CD4-positive, alpha-beta T cell treated with Interleukin-2 at 100 ng/mL for 4 hours (primary cell): ENCODE data around the gene MMP14.

ENCODE experiments used
- DNase-seq: peaks from one replicate; pipeline ENCODE4 v3.0.0-alpha.2; 2020; ENCODE audit warnings: low spot score

Gene MMP14

DNA sequence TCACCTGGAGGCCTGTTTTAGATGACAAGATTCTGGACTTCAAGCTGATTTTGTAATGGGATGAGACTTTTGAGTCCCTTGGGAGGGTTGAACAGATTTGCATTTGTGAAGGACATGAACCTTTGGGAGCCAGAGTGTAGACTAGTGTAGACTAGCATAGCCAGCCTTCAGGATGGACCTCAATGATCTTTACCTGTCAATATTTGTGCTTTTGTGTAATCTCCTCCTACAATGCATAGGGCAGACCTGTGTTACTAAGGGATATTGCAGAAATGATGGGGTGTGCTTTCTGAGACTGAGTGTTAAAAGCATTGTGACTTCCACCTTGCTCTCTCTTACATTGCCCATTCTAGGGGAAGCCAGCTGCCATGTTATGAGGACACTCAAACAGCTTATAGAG is 25.3 kb downstream of the MMP14 start:
- no peak for DNase-seq

DNA sequence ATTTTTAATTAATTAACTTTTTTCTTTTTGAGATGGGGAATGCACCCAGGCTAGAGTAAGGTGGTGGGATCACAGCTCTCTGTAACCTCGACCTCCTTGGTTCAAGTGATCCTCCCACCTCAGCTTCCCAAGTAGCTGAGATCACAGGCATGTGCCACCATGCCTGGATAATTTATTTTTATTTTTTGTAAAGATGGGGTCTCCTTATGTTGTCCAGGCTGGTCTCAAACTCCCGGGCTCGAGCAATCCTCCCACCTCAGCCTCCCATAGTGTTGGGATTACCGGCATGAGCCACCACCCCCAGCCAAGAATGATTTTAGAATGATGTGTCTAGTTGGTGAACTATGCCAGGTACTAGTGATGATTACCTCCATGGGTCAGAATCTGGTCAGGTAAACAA is 28.6 kb downstream of the MMP14 start:
- no peak for DNase-seq

DNA sequence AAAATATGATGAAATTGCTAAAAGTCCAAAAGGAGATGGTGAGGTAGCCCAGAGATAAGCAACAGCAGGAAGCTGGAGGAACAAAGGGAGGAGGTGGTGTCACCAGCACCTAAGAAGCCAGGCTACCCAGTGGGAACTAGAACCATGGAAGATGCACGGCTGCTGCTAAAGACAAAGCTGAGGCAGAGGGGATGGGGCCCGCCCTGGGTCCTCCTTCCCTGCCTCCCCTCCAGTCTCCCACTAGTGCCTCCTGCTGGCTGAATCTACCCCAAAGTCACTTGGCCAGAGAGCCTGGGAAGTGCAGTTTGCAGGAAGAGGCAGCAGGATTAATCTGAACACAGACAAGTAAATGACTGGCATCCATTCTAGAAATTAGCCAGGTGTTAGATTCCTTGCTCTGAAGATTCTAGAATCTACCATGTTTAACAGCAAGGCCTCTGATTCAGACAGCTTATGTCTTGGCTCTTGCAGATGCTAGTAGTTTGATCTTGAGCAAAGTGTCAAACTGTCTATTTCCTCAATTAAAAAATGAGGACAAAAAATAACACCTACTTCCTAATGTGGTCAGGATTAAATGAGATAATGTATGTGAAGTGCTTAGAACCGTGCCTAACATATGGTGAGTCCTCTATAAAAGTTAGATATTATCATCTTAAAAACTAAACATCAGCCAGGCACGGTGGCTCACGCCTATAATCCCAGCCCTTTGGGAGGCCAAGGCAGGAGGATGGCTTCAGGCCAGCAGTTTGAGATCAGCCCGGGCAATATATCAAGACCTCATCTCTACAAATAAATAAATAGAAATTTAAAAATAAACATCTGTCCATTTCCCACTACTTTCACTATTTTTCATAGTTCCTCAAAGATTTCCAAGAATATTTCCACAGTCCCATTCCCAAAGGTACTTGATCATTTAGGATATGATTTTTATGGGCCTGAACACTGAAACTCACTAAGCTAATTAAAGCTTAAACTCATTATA is 29.3 kb downstream of the MMP14 start:
- no peak for DNase-seq

DNA sequence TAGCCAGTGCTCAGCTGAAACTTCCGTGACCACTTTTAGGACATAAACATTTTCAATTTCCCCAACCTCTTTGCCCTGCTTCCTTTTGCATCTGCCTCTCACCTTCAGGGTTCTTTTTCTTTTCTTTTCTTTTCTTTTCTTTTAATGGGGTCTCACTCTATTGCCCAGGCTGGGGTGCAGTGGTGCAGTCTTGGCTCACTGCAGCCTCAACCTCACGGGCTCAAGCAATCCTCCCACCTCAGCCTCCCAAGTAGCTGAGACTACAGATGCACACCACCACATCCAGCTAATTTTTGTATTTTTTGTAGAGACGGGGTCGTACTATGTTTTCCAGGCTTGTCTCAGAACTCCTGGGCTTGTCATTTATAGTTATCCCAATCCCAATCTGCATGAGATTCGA is 30.5 kb downstream of the MMP14 start:
- DNase-seq, result no peak

DNA sequence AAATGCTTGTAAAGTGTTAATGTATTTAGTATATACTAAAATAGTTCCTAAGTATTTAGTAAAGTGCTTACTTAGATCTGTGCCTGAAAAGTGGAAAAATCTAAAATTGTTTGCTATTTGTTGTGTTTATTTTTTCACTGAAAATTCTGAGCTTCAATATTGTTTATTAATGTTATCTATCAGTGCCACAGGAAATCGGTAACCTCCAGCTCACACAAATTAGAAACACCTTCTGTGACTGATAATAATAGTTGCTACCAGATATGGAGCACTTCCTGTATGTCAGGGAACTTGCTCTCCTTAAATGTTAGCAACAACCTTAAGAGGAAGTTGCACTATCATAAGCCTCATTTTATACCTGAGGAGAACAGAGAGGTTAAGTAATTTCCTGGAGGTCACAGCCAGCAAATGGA is 34.4 kb downstream of the MMP14 start:
- DNase-seq, result no peak

DNA sequence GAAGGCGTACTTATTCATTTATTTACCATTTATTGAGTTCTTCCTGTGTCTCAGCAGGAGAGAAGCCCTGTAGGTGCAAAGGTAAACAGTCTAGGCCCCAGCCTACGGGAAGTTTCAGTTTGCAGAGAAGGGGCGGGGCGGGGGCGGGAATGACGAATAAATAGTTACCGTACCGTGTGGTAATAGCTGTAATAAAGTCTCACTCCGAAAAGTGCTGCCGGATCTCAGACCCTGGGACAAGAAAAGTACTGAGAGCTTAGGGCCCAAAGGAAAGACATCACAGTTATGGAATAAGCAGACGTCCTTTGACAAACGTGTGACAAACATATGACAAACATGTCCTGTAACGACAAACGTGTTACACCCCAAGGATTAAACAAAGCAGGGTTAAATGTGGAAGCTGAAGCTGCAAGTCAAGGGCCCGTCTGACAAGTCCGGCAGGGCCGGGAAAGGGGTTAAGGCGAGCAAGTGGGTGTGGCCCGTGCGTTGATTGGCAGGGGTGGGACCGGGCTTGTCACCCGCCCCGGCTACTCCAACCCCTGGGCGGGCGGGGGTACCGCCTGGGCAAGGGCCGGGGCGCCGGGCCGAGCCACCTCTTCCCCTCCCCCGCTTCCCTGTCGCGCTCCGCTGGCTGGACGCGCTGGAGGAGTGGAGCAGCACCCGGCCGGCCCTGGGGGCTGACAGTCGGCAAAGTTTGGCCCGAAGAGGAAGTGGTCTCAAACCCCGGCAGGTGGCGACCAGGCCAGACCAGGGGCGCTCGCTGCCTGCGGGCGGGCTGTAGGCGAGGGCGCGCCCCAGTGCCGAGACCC is 35.0 kb downstream of the MMP14 start, which contains the start of gene LRP10:
TSS of gene LRP10 (plus strand) at position 517 of the 809 bp plus-strand sequence. CDS start 564 bp downstream, outside the sequence.
- DNase-seq, result peak; percentile 85

DNA sequence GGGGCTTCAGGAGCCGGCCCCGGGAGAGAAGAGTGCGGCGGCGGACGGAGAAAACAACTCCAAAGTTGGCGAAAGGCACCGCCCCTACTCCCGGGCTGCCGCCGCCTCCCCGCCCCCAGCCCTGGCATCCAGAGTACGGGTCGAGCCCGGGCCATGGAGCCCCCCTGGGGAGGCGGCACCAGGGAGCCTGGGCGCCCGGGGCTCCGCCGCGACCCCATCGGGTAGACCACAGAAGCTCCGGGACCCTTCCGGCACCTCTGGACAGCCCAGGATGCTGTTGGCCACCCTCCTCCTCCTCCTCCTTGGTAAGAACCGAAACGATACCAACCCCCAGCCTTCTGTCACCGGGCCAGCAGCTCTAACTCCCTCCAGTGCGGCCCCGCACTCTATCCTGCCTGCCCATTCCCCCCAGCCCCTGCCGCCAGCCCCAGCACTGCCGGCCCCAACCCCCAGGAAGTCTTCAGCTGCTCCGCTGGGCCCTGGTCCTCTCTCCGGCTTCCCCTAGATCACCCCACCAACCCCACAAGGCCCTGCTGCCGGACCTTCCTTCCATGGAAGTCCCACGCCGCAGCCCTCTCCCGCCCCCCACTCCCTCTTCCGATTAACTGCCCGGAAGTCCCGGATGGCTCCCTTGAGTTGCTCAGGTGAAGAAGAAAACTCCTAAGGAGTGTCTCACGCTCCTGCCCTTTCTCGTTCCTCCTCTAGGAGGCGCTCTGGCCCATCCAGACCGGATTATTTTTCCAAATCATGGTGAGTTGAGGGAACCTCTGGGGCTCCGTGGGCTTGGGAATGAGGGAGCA is 35.8 kb downstream of the MMP14 start:
- DNase-seq, result peak; percentile 79

DNA sequence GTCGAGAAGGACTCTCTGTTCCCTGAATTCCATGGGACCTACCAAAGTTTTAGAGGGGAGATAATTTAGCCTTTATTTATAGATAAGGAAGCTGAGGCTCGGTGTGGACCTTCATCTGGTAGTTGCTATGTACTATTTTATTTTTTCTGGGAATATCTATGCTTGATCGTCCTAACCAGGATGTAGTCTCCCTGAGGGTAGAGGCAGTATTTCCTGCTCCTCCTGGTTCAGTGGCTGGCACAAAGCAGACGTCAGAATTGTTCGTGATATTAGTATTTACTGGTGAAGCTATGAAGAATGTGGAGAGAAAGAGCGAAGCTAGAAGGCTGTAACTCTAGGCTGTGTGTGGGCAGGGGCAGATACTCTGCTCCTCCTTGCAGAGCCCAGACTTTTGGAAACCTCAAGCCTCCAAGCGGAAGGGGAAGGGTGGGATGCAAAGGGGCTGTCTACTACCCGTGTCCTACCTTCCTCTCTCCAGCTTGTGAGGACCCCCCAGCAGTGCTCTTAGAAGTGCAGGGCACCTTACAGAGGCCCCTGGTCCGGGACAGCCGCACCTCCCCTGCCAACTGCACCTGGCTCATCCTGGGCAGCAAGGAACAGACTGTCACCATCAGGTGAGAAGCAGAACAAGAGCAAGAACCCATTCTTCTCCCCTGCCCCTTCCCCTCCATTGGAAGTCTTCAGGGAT is 36.6 kb downstream of the MMP14 start:
- no peak for DNase-seq

DNA sequence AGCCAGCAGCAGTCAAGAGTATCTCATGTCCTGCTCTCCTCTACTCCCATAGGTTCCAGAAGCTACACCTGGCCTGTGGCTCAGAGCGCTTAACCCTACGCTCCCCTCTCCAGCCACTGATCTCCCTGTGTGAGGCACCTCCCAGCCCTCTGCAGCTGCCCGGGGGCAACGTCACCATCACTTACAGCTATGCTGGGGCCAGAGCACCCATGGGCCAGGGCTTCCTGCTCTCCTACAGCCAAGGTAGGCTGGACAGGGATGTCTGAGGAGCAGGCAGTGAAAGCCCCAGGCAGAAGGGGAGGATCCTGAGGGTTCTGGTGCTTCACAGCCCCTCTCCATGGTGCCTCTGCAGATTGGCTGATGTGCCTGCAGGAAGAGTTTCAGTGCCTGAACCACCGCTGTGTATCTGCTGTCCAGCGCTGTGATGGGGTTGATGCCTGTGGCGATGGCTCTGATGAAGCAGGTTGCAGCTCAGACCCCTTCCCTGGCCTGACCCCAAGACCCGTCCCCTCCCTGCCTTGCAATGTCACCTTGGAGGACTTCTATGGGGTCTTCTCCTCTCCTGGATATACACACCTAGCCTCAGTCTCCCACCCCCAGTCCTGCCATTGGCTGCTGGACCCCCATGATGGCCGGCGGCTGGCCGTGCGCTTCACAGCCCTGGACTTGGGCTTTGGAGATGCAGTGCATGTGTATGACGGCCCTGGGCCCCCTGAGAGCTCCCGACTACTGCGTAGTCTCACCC is 38.8 kb downstream of the MMP14 start:
- no peak for DNase-seq

DNA sequence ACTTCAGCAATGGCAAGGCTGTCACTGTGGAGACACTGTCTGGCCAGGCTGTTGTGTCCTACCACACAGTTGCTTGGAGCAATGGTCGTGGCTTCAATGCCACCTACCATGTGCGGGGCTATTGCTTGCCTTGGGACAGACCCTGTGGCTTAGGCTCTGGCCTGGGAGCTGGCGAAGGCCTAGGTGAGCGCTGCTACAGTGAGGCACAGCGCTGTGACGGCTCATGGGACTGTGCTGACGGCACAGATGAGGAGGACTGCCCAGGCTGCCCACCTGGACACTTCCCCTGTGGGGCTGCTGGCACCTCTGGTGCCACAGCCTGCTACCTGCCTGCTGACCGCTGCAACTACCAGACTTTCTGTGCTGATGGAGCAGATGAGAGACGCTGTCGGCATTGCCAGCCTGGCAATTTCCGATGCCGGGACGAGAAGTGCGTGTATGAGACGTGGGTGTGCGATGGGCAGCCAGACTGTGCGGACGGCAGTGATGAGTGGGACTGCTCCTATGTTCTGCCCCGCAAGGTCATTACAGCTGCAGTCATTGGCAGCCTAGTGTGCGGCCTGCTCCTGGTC is 39.4 kb downstream of the MMP14 start:
- DNase-seq, result no peak

DNA sequence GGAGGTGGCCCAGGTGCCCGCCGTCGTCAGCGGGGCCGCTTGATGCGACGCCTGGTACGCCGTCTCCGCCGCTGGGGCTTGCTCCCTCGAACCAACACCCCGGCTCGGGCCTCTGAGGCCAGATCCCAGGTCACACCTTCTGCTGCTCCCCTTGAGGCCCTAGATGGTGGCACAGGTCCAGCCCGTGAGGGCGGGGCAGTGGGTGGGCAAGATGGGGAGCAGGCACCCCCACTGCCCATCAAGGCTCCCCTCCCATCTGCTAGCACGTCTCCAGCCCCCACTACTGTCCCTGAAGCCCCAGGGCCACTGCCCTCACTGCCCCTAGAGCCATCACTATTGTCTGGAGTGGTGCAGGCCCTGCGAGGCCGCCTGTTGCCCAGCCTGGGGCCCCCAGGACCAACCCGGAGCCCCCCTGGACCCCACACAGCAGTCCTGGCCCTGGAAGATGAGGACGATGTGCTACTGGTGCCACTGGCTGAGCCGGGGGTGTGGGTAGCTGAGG is 40.7 kb downstream of the MMP14 start:
- no peak for DNase-seq

DNA sequence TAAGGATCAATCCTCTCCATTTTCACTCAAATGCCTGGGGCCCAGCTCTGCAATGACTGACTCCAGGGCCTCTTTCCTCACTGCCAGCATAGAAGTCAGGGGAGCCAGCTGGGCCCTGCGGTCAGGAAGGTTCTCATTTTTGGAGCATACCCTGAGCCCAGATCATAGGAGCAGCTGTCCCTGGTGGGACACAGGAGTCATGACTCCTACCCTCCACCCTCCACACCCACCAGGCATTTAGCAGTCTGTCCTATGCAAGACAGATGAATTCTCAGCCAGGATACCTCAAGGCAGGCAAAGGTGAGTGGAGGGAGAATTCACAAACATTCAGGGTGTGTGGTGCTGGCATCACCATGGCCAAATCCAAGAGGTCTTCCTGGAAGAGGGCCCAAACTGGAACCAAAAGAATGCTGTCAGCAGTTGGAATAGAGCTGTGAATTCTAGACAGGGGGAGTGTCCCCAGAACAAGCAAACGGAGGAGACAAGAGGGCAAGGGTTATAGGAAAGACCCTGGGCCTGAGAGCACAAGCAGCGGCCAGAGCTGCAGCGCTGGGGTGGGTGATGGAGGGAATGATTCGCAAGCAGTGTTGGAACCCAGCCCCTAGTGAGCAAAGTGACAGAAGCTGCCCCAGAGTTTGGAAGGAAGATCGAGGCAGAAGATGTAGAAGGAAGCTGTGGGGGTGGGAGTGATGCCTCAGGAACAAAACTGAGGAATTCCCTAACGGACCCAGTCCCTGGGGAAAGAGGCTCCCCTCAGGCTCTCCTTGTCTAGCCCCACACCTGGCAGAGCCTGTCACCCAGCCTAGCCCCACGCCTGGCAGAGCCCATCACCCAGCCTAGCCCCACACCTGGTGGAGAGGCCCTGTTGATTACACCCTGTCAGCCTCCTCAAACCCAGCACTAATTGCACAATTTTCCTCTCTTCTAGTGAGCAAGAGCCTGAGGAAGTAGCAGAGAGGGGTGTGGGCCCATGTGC is 42.2 kb downstream of the MMP14 start:
- no peak for DNase-seq

DNA sequence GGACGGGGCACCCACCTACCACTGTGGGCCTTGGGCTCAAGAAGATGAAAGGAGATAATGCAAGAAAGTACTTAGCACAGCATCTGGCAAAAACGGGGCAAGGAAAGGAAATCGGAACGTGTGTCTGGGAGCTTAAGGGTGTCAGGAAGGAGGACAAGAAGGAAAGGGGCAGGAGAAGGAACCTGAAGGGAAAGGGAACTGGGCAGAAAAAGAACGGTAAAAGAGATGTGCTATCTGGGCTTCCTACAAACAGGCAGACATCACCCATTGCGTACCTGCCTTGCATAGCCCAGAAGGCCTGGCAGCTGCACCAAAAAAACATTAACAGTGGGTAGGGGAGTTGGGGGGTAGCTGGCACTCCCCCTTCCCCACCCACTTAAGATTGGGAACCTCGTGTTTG is 45.7 kb downstream of the MMP14 start:
- DNase-seq, result no peak

DNA sequence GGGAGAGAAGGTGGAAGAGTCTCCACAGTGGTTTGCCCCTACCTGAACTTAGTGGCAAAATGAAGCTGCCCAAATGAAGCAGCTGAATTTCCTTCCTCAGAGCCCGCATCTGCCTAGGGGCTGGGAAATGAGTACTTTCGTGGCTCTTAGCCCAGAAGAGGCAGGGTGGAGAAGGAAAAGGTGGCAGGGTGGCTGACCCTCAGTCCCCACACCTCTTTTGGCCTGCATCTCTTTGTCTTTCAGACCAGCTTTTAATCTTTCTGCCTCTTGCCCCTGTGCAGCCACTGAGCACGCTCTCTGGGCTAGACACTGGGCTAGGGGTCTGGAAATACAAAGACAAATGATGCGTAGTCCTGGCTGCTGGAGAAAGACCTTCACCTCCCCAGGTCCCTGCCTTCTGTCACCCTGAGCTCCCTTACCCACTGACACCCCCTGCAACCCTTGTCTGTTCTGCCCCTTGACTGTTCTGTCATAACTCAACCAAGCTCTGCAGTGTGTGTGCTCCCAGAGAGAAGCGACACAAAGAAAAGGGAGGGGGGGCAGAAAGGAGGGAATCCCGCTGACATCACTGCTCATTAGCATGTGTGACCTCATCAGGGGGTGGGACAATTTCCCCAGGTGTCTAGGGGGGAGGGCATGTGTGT is 46.3 kb downstream of the MMP14 start:
- peak; percentile 42 for DNase-seq

DNA sequence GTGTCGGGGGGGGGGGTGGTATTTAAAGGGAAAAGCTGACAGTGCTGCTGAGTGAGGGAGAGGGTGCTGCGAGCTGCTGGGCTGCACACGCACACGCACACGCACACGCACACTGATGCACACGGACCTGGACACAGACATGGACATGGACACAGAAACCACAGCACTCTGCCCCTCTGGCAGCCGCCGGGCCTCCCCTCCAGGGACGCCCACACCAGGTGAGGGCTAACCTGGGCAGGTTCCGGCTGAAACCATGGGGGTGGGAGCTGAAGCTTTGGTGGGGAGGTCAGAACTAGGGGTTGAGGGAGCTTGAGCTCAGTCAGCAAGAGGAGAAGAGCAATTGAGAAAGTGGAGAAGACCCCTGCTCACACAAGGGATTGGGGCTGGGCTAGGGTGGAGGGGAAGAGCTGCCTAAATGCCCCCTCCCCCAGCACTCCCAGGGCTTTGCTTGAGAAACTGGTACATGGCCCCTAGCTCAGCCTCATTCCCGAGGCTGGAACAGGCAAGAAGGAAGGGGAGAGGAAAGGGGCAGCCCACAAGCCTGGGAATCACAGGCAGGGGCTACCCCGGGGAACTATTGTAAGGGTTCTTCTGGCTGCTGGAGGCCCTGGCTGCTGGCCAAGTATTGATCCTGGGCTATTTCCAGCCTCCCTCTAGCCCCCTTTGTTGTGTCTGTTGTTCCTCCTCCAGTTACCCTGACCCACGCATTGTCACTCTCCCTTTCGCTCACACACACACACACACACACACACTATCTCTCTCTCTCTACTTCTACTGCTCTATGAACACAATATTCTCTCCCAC is 47.0 kb downstream of the MMP14 start, which contains the start of gene REM2:
TSS of gene REM2 (plus strand) at position 50 of the 804 bp plus-strand sequence. CDS start at position 116, 66 bp downstream.
- no peak for DNase-seq

DNA sequence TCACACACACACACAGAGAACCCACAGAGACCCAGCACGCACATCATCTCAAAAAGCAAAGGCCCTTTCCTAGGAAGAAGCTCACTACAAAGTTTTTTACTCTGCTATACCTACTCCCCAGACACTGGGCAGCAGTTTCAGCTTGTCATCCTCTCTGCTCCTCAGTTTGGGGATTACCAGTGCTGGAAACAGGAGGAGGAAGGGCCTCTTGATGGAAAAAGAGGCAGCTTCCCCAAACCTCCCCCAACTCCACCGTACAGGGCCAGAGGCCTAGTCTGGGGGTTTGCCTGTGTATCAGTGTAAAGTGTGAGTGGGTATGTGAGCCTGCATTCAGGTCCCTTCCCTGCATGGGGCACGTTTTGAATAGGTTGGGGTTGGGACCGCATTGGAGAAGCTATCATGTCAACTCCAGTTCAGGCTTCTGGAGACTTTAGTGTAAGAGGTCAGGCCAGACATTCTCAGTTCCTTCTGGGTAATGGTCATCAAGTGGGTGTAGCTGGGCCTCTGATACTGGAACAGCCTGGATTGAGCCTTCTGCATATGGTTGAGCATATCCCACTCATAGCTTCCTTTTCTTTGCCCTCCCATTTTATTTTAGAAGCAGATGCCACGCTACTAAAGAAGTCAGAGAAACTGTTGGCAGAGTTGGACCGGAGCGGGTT is 47.8 kb downstream of the MMP14 start:
- no peak for DNase-seq
